Loucy (cell line): Measurements from ENCODE around the gene ARG1.

Source experiments
- CTCF ChIP-seq: fragments of 200-600 bp; sonication (generic); conservative IDR thresholded peaks from 2 replicates; pipeline ENCODE4 v1.5.1; 2014; ENCODE audit warnings: mild to moderate bottlenecking, antibody characterized with exemption, low read length
- EZH2phosphoT487 ChIP-seq: fragments of 200-600 bp; IDR thresholded peaks from 2 replicates; pipeline ENCODE4 v1.6.1; 2018; ENCODE audit warnings: antibody characterized with exemption, mild to moderate bottlenecking, moderate library complexity, borderline replicate concordance

GRCh38 chr6:131551902-131552301, 21.1 kb upstream of the ARG1 start:
- no peak for TF ChIP-seq CTCF
- TF ChIP-seq EZH2phosphoT487: no peak
